HG03159 (cell line): ENCODE results near the gene SCN4A.
"Not testable (repeated sequence)": the region's sequence is repeated elsewhere in the genome, so short reads cannot be mapped to it uniquely, and the experiment has no call there.

ENCODE experiments used
- ATAC-seq: cut with Tn5 transposase; IDR thresholded peaks from one replicate; pipeline ENCODE4 v1.9.1; 2021; ENCODE audit warnings: mild to moderate bottlenecking, moderate library complexity; ENCODE audit not compliant: unreplicated experiment

Gene SCN4A

GRCh38 chr17:63889026-63889848 lies 83.5 kb downstream of the SCN4A start:
- ATAC-seq, result not testable (repeated sequence)
